Effector CD4-positive, alpha-beta T cell (primary cell): Measurements from ENCODE around the gene TRPM2.
A peak's percentile ranks its signal among the peaks of the same experiment; 100 is the strongest.
"Not testable (repeated sequence)": the region's sequence is repeated elsewhere in the genome, so short reads cannot be mapped to it uniquely, and the experiment has no call there.

Source experiments
- DNase-seq: peaks from one replicate; pipeline ENCODE4 v3.0.0-alpha.2; 2020

Gene TRPM2

DNA sequence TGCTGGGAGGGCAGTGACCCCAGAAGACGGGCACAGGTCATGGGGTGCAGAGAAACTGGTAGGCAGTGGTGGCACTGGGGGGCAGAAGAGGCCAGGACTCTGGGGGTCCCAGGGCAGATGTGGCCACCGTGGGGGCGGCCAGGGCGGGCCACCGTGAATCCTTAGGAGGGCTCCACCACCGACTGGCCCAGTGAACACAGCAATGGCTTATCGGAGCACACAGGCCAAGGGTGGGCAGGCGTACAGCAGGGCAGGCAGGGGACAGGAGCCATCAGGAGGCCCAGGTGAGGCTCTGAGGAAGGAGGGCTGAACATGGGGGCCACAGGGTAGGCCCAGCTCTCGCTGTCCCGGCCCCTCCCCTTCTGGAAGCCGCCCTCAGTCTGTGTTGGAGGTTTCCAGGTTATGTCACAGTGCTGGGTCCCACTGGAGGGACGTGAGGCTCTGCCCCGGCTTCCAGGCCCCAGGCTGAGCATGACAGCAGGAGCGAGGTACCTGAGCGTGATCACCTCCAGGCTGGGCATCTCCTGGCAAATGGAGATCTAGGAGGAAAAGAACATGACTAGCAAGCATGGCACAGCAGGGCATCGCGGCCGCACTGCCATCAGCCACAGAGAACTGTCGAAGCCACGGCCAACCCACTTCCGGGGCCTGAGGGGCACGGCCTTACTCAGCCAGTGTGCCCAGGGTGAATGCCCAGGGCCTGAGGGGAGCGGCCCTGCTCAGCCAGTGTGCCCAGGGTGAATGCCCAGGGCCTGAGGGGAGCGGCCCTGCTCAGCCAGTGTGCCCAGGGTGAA, 18.0 kb upstream of the TRPM2 start:
- no peak for DNase-seq

DNA sequence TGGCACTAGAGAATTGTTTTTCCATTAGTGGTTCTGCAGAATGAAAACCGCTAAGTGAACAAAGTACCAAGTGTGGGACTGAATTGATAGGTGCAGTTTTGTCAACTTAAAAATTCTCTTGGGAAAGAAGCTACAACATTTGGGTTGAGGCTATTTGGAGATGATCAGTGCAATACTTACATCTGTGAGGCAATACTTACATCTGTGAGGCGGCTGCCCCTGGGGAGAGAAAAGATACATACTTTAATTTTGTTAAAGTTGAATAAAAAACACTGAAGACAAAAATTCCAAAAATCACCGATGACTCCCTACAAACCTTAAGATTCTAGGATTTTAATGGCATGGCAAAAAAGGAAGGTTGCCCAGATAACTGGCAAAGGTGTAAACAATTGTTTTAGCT, 16.0 kb upstream of the TRPM2 start:
- no peak for DNase-seq

DNA sequence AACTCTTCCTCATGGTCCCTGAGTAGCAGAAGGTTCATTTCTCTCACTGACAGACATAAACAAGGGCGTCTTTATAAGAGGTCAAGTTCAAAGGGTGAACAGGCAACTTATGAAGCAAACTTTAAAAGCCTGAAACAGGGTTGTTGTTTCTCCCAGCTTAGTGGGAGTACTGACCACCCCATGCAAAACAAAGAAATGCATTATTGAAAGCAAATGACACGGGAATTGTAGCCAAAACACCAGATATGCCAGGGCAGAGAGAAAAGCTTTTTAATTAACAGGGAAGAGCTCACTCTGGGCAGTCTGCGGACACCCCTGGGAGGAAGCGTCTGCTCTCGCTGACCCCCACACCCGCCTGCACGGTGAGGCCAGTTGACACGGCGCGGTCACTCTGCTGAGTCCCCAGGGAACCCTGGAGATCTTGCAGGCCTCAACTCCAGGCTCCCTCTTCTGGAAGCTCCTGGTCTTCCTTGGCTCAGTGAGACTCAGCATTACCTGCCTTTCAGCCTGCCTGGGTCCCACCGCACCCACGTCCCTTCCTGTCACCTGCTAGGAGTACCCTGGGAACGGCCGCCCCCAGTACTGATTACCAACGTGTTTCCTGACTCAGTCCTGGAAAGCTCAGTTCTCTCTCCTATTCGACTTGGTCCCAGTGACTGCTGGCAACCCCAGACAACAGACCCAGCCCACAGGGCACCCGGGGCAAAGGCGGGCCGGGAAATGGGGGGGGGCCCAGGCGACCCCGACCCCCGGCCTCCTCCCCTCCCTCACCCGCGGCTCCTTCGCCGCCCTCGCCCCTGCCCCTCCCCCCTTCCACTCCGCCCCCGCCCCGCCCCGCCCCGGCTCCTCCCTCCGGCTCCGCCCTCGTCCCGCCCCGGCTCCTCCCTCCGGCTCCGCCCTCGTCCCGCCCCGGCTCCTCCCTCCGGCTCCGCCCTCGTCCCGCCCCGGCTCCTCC, 15.2 kb upstream of the TRPM2 start:
- DNase-seq, result peak; percentile 33

DNA sequence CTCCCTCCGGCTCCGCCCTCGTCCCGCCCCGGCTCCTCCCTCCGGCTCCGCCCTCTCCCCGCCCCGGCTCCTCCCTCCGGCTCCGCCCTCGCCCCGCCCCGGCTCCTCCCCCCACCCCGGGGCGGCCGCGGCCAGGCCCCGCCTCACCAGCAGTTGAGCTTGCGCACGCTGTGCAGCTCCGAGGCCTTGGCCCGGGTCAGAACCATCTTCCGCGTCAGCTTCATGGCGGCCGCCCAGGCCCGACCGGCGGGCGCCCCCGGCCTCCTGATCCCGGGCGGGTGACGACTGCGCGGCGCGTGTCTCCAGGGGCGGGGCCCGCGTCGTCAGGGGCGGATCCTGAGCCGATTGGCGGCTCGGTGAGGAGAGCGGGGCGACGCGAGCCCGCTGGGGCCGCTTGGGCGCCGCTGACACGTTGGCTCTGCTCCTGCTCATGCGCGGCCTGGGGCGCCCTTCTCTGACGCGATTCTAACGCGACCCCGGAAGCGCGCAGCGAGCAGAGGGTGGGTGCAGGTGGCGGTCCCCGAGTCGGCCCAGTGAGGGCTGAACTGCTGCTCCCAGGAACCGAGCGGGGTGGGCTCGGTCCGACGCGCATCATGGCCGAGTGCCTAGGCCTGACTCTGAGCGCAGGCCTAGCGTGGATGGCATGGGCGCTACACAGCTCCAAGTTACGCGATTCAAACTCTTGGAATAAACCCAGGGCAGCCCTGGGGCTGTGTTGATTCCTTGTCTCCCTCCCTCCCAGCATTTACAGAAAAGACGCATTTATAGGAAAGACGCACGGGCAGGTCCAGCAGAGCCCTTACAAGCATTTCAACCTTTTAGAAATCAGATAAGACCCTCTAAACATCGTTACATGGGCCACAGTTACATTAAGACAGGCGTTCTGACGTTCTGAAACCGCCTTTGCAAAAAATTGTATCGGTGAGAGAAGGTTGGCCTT, 14.2 kb upstream of the TRPM2 start, which contains the start of gene CFAP410:
CFAP410 (minus strand) TSS at position 420 of the 940 bp plus-strand sequence; CDS start at position 224, 196 bp downstream.
- DNase-seq, result peak; percentile 92

DNA sequence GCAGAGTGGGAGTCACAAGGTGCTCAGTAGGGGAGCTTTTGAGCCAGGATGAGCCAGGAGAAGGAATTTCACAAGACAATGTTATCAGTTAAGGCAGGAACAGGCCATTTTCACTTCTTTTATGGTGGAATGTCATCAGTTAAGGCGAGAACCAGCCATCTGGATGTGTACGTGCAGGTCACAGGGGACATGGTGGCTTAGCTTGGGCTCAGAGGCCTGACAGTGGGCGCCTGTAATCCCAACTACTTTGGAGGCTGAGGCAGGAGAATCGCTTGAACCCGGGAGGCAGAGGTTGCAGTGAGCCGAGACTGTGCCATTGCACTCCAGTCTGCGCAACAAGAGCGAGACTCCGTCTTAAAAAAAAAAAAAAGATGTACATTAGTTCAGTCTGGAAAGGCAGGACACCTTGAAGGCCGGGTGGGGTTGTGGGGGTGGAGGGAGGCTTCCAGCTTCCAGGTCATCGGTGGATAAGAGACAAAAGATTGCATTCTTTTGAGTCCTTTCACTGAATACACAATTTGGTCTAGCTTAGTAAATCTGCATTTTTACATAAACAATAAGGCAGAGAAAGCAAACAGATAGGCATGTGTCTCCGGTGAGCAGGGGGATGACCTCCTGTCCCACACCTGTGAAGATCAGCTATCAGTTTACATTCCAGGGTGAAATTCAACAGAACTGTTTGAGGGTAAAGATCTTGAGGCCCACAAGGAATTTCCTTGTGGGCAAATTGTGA, 11.5 kb upstream of the TRPM2 start:
- DNase-seq, result not testable (repeated sequence)

DNA sequence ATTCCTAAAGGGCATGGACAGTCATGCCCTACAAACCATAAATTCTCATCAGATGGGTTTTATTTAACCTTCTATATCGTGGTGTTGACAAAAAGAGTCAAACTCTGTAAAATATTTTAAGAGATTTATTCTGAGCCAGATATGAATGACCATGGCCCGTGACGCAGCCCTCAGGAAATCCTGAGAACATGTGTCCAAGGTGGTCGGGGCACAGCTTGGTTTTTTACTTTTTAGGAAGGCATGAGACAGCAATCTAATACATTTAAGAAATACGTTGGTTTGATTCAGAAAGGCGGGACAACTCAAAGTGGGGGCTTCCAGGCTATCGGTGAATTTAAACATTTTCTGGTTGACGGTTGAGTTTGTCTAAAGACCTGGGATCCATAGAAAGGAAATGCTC, 10.4 kb upstream of the TRPM2 start:
- not testable (repeated sequence) for DNase-seq

DNA sequence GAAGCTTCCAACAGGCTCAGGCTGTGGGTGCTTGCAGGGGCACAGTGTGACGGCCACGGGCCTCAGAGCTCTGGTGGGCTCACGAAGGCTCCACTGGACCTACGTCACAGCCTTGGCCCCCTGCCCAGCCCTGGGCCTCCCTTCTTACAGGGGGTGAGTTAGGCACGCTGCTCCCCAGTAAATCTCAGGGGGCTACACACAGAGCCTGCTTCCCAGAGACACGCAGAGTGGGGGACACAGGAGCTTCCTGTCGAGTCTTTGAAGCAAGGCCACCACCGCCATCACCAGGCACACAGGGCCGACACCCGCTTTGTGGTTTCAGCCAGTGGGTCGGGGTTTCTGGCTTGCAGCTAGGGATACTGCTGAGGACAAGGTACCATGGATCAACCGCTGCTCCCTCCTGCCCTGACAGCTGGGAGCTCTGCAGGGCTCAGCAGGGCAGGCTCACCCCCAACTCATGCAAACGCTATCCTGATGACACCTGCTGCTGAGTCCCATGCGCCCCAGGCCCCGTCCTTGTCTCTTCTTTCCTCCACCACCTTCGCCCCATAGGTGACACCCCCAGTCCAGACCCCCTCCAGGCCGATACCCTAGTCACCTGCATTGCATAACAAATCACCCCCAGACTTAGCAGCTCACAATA, 8.8 kb upstream of the TRPM2 start:
- DNase-seq, result no peak

DNA sequence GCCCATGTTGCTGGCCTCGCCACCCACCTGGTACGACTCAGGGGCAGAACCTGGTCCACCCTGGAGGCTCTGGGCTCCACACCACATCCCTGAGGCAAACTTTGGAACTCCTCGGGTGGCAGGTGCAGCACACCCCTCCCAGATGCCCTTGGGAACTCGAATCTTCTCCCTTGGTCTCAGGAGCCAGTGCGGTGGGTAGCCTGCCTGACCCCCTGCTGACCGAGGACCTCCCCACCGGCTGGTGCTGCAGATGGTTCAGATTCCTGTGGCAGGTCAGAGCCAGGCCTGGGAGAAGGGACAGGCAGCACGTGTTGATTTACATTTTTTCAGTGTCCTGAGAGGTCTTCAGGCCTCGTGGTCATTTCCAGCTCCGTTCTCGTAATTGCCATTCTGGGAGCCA, 7.9 kb upstream of the TRPM2 start:
- no peak for DNase-seq

DNA sequence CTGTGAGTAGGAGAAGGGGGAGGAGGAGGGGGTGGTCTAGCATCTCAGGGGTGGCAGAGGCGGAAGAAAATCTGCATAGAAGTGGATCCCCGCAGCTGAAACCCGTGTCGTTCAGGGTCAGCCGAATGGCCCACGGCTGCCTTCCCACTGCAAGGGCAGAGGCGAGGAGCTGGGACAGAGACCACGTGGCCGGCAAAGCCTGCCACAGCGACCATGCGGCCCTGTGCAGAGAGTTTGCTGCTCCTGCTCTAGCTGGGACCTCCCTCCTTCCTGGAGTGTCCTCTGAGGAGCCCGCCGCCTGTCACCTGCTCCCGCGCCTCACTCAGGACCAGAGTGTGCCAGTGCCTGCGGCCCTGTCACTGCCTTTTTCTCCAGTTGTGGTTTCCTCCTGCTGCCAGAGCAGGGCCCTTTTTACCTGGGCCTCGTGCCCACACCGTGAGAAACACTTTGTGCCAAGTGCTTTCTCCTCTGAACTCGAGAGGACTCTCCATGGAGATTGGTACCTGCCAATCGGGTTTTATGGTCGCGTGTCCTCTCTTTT, 5.4 kb upstream of the TRPM2 start:
- DNase-seq, result no peak

DNA sequence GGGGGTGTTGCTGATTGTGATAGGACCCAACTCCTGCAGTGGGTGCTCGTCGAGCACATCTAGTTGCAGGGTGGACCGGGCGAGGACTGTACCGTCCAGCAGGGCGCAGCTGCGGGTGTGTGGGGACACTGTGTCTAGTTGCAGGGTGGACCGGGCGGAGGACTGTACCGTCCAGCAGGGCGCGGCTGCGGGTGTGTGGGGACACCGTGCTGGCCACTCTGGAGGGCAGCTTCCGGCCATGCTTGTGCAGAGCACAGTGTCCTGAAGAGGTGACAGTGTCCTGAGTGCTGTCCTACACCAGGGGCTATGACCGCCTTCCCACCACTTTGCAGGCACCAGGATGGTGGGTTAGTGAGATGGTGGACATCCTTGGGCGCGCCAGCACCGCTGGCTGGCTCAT, 4.6 kb upstream of the TRPM2 start:
- DNase-seq, result no peak

DNA sequence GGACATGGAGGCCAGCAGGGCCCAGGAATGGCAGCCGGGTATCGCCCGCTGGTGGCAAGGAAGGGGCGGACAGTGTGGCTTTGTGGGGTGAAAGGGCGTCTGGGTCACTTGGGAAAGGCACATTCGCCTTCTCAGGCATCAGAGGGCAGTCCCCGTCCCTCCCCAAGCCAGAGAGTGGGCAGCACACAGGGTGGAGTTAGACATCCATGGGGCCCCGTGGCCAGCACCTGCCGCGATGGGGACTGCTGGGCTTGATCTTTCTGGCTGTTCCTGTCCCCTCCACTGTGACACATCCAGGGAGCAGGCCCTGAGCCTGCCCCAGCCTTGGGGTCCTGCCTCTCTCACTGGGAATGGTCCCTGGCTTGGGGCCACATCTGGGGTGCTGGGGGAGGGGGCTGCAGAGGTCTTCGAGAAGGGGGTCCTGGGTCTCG, 4.0 kb upstream of the TRPM2 start:
- no peak for DNase-seq

DNA sequence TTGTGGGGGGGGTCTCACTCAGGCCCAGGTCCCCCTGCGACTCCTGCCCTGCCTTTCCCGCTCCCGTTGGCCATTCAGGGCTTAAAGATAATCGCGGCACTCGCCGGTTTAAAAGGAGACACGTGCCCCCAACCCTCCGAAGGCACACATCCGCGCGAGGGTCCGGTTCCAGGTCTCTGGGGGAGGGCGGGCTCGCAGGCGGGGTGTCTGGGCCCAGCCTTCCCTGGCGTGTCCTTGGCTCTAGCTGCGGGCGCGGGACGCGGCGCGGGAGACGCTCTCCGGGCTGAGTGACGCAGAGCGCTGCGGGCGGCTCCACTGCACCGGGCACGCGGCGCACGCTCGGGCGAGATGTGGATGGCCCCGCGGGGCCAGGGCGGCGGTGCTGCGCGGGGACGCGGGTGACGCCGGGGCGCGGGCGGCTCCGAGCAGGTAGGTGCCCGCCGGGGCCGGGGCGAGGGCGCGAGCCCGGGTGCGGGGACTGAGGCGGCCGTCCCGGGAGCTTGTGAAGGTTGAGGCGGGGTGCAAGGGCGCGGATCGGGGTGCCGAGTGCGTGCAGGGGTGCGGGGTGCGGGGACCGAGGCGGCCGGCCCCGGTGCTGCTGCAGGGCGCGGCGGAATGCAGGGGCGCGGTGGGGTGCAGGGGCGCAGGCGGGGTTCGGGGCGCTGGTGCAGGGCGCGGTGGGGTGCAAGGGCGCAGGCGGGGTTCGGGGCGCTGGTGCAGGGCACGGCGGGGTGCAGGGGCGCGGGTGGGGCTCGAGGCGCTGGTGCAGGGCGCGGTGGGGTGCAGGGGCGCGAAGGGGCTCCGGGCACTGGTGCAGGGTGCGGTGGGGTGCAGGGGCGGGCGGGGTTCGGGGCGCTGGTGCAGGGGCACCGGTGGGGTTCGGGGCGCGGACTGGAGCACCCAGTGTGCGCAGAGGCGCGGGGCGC, 3.3 kb upstream of the TRPM2 start:
- no peak for DNase-seq

DNA sequence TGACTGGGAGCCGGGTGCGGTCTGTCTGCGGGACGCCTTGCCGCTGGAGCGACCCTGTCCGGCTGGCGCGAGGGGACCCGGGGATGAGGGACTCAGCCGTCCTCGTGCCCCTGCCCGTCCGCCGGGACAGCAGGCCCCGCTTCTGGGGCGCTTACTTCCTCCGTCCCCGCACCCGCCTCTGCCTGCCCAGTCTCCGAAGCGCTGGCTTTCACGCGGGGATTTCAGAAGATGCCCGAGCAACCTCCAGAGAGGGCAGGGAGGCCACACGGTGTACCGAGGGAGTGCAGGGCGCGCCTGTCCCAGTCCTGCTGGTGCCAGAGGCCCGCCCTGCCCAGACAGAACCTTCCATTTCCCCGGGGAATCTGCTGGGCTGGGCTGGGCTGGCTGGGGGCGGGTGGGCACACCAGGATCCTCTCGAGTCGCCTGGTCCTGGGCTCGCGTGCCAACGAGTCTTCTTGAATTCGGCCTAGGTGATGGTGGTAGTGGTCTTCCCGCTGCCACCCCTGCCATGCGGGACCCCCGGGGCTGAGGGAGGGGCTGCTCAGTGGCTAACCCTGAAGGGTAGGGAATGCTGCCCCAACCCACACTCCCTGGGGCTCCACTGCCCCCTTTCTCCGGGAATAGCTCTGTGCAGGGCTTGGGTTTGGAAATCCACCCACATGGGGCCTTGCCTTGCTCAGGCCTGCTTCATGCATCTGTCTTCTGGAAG, 2.5 kb upstream of the TRPM2 start:
- DNase-seq, result no peak

DNA sequence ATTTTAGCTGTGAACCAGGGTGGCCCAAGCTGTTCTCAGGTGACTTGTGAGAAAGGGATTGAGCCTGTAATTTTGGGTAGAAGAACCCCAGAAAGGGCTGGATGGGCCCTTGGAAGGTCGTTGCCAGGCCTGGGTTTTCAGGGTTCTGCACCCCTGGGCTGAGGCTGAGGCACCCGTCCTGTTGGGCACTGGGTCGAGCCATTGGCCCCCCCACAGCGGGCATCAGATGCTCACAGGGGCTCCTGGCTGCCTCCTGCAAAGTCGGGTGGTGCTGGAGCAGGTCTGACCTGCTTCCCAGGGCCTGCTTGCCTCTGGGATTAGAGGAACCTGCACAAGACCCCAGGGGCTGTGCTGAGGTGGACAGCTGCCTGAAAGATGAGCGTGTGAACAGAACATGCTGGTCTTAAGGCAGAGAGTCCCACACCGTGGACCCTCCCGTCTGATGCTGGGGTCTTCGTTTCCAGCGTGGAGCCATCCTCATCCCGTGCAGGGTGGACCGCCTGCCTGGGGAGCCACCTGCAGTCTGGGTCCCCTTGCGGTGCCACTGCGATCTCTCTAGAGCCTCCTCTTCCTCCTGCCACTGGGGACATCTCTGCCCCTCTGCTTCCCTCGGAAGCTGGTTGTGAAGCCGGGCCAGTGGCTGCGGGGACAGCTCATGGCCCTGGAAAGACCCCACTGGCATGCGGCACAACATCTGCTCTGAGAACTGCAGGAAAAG, 1.7 kb upstream of the TRPM2 start:
- DNase-seq, result no peak

DNA sequence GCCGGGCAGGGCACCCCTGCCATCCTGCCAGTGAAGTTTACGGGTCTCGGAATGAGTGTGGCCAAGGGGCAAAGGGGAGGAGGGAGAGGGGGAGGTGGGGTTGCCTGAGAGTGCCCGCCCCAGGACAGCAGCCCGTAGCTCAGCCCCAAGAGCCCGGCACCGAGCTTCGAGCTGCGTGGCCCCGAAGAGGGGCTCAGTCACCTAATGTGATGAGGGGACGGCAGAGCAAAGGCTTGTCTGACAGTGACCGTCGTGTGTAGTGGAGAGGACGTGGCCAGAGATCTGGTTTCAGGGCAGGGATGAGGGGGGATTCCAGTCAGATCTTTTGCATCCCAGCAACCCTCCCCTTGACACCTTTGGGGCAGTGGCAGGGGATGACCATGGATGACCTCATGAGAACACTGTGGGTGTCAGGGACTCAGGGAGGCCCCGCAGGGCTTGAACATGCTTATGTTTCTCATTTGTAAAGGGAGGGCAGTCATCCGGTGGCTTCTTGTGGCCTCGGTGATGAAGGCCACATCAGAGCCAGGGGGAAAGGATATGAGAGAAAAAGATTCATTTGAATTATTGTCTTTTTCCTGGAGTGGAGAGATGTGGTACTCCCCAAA, 1.1 kb upstream of the TRPM2 start:
- DNase-seq, result no peak

DNA sequence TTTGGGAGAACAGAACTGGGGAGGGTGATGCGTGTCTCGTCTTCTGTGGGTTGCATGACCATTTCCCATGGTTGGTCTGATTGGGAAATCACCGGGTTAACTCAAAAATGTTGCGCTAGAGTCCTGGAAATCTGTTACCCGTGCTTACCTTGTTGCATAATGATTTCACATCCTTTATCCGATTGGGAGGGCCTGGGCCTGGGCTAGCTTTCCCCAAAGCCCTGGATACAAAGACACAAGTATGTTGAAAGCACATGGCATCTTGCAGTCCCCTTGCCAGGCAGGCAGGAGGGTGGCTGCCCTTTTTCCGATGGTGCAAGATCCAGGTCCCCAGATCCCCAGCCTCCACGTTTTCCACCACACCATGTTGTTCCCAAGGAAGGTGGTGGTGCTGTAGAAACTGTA, 582 bp downstream of the TRPM2 start:
- DNase-seq, result no peak

DNA sequence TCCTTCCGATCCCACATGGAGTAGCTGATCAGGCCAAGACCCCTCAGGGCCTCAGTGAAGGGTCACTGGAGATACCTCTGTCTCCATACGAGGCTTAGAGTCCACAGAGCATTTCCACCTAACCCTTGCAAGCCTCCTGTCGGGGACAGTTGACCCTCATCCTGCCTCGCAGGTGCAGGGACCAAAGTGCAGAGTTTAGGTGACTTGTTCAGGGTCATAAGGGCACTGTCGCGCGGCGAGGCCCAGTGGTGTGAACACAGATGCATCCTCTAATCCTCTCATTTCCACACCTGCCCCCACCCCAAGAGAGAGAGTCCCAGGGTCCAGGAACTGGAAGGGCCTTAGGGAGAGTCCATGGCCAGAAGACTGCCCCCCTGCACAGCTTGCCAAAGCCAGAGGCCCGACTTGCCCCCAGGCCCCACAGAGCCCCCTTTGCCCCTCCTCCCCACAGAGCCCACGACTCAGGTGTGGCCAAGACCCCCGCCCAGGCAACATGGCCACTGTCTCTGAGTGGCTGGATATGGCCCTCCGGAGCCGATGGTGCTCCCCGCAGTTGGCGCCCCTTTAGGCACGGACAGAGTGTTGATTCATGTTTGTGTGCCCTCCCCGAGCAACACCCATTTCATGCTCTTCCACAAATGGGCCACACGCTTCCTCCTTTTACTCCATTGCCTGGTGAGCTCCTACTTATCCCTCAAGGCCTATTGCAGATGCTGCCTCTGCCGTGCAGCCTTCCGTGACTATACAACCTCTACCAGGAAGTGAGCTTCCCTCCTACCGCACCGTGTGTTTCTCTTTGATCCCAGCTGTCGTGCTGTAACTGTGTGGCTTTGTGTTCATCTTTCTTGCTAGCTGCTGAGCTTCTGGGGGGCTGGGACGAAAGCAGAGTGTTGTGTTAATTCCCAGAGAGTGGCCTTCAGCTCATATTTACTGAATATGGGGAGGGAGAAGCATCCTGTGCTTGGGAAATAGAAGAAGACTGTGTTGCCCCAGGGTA, 1.7 kb downstream of the TRPM2 start:
- DNase-seq, result no peak
